ENCODE data around the gene RALA. TPM values are rescaled to one million over a fixed set of nuclear protein-coding genes. Genes with fewer than 3 reads are reported as not detected.

The RALA gene
- total RNA-seq, 2 experiments from 2014 or later, result 31.9 to 32.4 TPM

GRCh38 chr7:39642896-39643295 lies 19.5 kb downstream of the RALA start:
- no peaks in the 10 kb centered on the region for H3K27me3 Mint-ChIP-seq
- no peak overlapping the region for H3K4me3 Mint-ChIP-seq
- POLR2A ChIA-PET, result no interaction called here
- peaks cover 34% of the 10 kb centered on the region for H3K36me3 Mint-ChIP-seq
- ATAC-seq (ENCODE audit: low read depth) (no peak), DNase-seq (no peak)
- H3K4me1 Mint-ChIP-seq, result peaks cover 17% of the 10 kb centered on the region
- H3K9me3 Mint-ChIP-seq, result peaks cover 2% of the 10 kb centered on the region
- no peak overlapping the region for H3K27ac Mint-ChIP-seq

GRCh38 chr7:39644170-39644569 lies 20.8 kb downstream of the RALA start:
- Mint-ChIP-seq H3K9me3 (peaks cover 4% of the 10 kb centered on the region), H3K4me3 (no peak overlapping the region), H3K4me1 (peaks cover 13% of the 10 kb centered on the region), H3K36me3 (peaks cover 35% of the 10 kb centered on the region), H3K27me3 (no peaks in the 10 kb centered on the region), H3K27ac (no peak overlapping the region)
- no peak for ATAC-seq (ENCODE audit: low read depth)
- POLR2A ChIA-PET, result no interaction called here
- no peak for DNase-seq

- Mint-ChIP-seq H3K4me1 (peaks cover 2% of the 10 kb centered on the region), H3K27ac (no peak overlapping the region), H3K36me3 (peaks cover 35% of the 10 kb centered on the region), H3K27me3 (no peaks in the 10 kb centered on the region), H3K9me3 (peaks cover 4% of the 10 kb centered on the region), H3K4me3 (no peak overlapping the region)
- POLR2A ChIA-PET, result no interaction called here
- DNase-seq, result no peak
- no peak for ATAC-seq (ENCODE audit: low read depth)
Measured at GRCh38 chr7:39645482-39646407, 22.4 kb downstream of the RALA start.

- DNase-seq (no peak), ATAC-seq (ENCODE audit: low read depth) (no peak)
Measured at GRCh38 chr7:39647816-39648215, 24.4 kb downstream of the RALA start.

GRCh38 chr7:39650676-39651075 lies 27.3 kb downstream of the RALA start:
- no peak overlapping the region for H3K4me3 Mint-ChIP-seq
- peaks cover 3% of the 10 kb centered on the region for H3K4me1 Mint-ChIP-seq
- H3K36me3 Mint-ChIP-seq, result peaks cover 33% of the 10 kb centered on the region

More at GRCh38 chr7:39647816-39648215, 24.4 kb downstream of the RALA start:
- Mint-ChIP-seq H3K36me3 (peaks cover 30% of the 10 kb centered on the region), H3K27ac (no peak overlapping the region), H3K4me3 (no peak overlapping the region), H3K4me1 (peaks cover 1% of the 10 kb centered on the region), H3K9me3 (peaks cover 4% of the 10 kb centered on the region), H3K27me3 (no peaks in the 10 kb centered on the region)
- POLR2A ChIA-PET, result interaction anchor here (0.6 kb wide), 1 partner anchor 13 kb away, joined by 3 read pairs; no protein-coding TSS in a partner anchor

GRCh38 chr7:39651265-39651664 lies 27.9 kb downstream of the RALA start:
- H3K4me3 Mint-ChIP-seq, result no peak overlapping the region
- peaks cover 4% of the 10 kb centered on the region for H3K4me1 Mint-ChIP-seq
- H3K27ac Mint-ChIP-seq, result no peak overlapping the region
- peaks cover 11% of the 10 kb centered on the region for H3K9me3 Mint-ChIP-seq
- peaks cover 36% of the 10 kb centered on the region for H3K36me3 Mint-ChIP-seq
- POLR2A ChIA-PET, result no interaction called here
- H3K27me3 Mint-ChIP-seq, result no peaks in the 10 kb centered on the region
- ATAC-seq (ENCODE audit: low read depth) (no peak), DNase-seq (no peak)

More at GRCh38 chr7:39650676-39651075, 27.3 kb downstream of the RALA start:
- no peak for ATAC-seq (ENCODE audit: low read depth)
- POLR2A ChIA-PET, result no interaction called here
- Mint-ChIP-seq H3K27ac (no peak overlapping the region), H3K27me3 (no peaks in the 10 kb centered on the region), H3K9me3 (peaks cover 11% of the 10 kb centered on the region)
- no peak for DNase-seq

GRCh38 chr7:39656415-39656814 lies 33.0 kb downstream of the RALA start:
- POLR2A ChIA-PET, result no interaction called here
- Mint-ChIP-seq H3K4me1 (peaks cover 7% of the 10 kb centered on the region), H3K4me3 (no peak overlapping the region), H3K27me3 (no peaks in the 10 kb centered on the region), H3K27ac (no peak overlapping the region), H3K36me3 (peaks cover 40% of the 10 kb centered on the region), H3K9me3 (peaks cover 10% of the 10 kb centered on the region)
- DNase-seq (no peak), ATAC-seq (ENCODE audit: low read depth) (no peak)

- H3K36me3 Mint-ChIP-seq, result peaks cover 60% of the 10 kb centered on the region
- peaks cover 6% of the 10 kb centered on the region for H3K4me1 Mint-ChIP-seq
- DNase-seq (no peak), ATAC-seq (ENCODE audit: low read depth) (no peak)
- no peak overlapping the region for H3K4me3 Mint-ChIP-seq
- POLR2A ChIA-PET, result no interaction called here
- H3K27me3 Mint-ChIP-seq, result no peaks in the 10 kb centered on the region
- H3K9me3 Mint-ChIP-seq, result peaks cover 16% of the 10 kb centered on the region
- no peak overlapping the region for H3K27ac Mint-ChIP-seq
Measured at GRCh38 chr7:39659356-39660013, 36.1 kb downstream of the RALA start.

- ATAC-seq (ENCODE audit: low read depth), result no peak
- H3K4me3 Mint-ChIP-seq, result no peak overlapping the region
- no peaks in the 10 kb centered on the region for H3K27me3 Mint-ChIP-seq
- DNase-seq, result no peak
- peaks cover 6% of the 10 kb centered on the region for H3K4me1 Mint-ChIP-seq
- peaks cover 57% of the 10 kb centered on the region for H3K36me3 Mint-ChIP-seq
- H3K27ac Mint-ChIP-seq, result no peak overlapping the region
- POLR2A ChIA-PET, result no interaction called here
- peaks cover 12% of the 10 kb centered on the region for H3K9me3 Mint-ChIP-seq
Measured at GRCh38 chr7:39661960-39662359, 38.6 kb downstream of the RALA start.

- H3K4me3 Mint-ChIP-seq, result no peak overlapping the region
- no peak overlapping the region for H3K27ac Mint-ChIP-seq
- H3K9me3 Mint-ChIP-seq, result peaks cover 12% of the 10 kb centered on the region
- peaks cover 56% of the 10 kb centered on the region for H3K36me3 Mint-ChIP-seq
- no peaks in the 10 kb centered on the region for H3K27me3 Mint-ChIP-seq
- peaks cover 2% of the 10 kb centered on the region for H3K4me1 Mint-ChIP-seq
- POLR2A ChIA-PET, result interaction anchor here (0.7 kb wide), 1 partner anchor 1360 kb away, joined by 3 read pairs; no protein-coding TSS in a partner anchor
- ATAC-seq (ENCODE audit: low read depth) (no peak), DNase-seq (no peak)
Measured at GRCh38 chr7:39663263-39663662, 39.9 kb downstream of the RALA start.

GRCh38 chr7:39664057-39664456 lies 40.7 kb downstream of the RALA start:
- H3K4me1 Mint-ChIP-seq, result peaks cover 2% of the 10 kb centered on the region
- peaks cover 12% of the 10 kb centered on the region for H3K9me3 Mint-ChIP-seq
- H3K27me3 Mint-ChIP-seq, result no peaks in the 10 kb centered on the region
- DNase-seq (no peak), ATAC-seq (ENCODE audit: low read depth) (no peak)
- POLR2A ChIA-PET, result interaction anchor here (0.7 kb wide), 1 partner anchor 1360 kb away, joined by 3 read pairs; no protein-coding TSS in a partner anchor
- H3K36me3 Mint-ChIP-seq, result peaks cover 51% of the 10 kb centered on the region
- H3K4me3 Mint-ChIP-seq, result no peak overlapping the region
- no peak overlapping the region for H3K27ac Mint-ChIP-seq

- H3K27ac Mint-ChIP-seq, result no peak overlapping the region
- H3K4me3 Mint-ChIP-seq, result no peak overlapping the region
- H3K27me3 Mint-ChIP-seq, result no peaks in the 10 kb centered on the region
- no peak for DNase-seq
- H3K36me3 Mint-ChIP-seq, result peaks cover 49% of the 10 kb centered on the region
- peaks cover 12% of the 10 kb centered on the region for H3K9me3 Mint-ChIP-seq
- POLR2A ChIA-PET, result no interaction called here
- peaks cover 2% of the 10 kb centered on the region for H3K4me1 Mint-ChIP-seq
- ATAC-seq (ENCODE audit: low read depth), result no peak
Measured at GRCh38 chr7:39664585-39664984, 41.2 kb downstream of the RALA start.

GRCh38 chr7:39666562-39666961 lies 43.2 kb downstream of the RALA start:
- H3K27ac Mint-ChIP-seq, result no peak overlapping the region
- H3K4me3 Mint-ChIP-seq, result no peak overlapping the region
- ATAC-seq (ENCODE audit: low read depth) (no peak), DNase-seq (no peak)
- H3K36me3 Mint-ChIP-seq, result peaks cover 39% of the 10 kb centered on the region
- H3K9me3 Mint-ChIP-seq, result peaks cover 9% of the 10 kb centered on the region
- no peaks in the 10 kb centered on the region for H3K27me3 Mint-ChIP-seq
- POLR2A ChIA-PET, result interaction anchor here (0.6 kb wide), 1 partner anchor 8 kb away, joined by 3 read pairs; no protein-coding TSS in a partner anchor
- peaks cover 2% of the 10 kb centered on the region for H3K4me1 Mint-ChIP-seq

Data from activated naive CD8-positive, alpha-beta T cell treated with anti-CD3 and anti-CD28 coated beads, Interleukin-2, amount 10 ng/mL, durations not matched to agents 7 days and 5 days (primary cell).